DOHH2 (cell line): ENCODE measurements around the gene ZNF483.

Experiments used
- EZH2phosphoT487 ChIP-seq: fragments of 200-600 bp; sonication (generic); IDR thresholded peaks from 2 replicates; pipeline ENCODE4 v1.6.1; 2017; ENCODE audit warnings: borderline replicate concordance, mild to moderate bottlenecking, antibody characterized with exemption, low read length, moderate library complexity, mixed read lengths
- TF ChIP-seq, protein P1 (sequence below): fragments of 200-600 bp; sonication (generic); IDR thresholded peaks from one replicate; pipeline ENCODE4 v1.5.1; 2014; ENCODE audit warnings: antibody characterized with exemption, mild to moderate bottlenecking, low read depth, low read length; ENCODE audit not compliant: poor library complexity, severe bottlenecking

DNA sequence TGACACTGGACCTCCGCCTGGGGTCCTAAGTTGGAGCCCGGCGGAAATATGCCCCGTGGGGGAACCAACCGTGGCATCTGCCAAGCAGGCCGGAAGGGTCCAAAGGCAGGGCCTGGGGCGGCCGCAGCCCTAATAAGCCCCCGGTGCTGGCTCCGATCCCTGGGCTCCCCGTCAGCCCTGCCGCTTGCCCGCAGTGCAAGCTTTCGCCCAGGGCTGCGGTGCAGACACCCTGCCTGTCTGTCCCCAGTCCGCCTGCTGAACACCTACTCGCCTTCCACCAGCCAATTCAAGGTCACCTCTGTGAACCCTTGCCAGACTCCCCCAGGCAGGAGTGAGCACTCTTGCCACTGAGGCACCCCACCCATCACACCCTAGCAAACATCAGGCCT is 75.0 kb downstream of the ZNF483 start:
- TF ChIP-seq, protein P1, sequence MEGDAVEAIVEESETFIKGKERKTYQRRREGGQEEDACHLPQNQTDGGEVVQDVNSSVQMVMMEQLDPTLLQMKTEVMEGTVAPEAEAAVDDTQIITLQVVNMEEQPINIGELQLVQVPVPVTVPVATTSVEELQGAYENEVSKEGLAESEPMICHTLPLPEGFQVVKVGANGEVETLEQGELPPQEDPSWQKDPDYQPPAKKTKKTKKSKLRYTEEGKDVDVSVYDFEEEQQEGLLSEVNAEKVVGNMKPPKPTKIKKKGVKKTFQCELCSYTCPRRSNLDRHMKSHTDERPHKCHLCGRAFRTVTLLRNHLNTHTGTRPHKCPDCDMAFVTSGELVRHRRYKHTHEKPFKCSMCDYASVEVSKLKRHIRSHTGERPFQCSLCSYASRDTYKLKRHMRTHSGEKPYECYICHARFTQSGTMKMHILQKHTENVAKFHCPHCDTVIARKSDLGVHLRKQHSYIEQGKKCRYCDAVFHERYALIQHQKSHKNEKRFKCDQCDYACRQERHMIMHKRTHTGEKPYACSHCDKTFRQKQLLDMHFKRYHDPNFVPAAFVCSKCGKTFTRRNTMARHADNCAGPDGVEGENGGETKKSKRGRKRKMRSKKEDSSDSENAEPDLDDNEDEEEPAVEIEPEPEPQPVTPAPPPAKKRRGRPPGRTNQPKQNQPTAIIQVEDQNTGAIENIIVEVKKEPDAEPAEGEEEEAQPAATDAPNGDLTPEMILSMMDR = no peak
- TF ChIP-seq EZH2phosphoT487 = no peak
